Activated T-cell treated with anti-CD3 and anti-CD28 coated beads for 24 hours (primary cell): Measurements from ENCODE around the gene CLK1.
A peak's percentile ranks its signal among the peaks of the same experiment; 100 is the strongest.
"Not testable (repeated sequence)": the region's sequence is repeated elsewhere in the genome, so short reads cannot be mapped to it uniquely, and the experiment has no call there.

Experiments used
- DNase-seq: peaks from one replicate; pipeline ENCODE4 v3.0.0-alpha.2; 2020; ENCODE audit warnings: low read depth

The CLK1 gene

GRCh38 chr2:200851398-200852248 is 12.8 kb downstream of the CLK1 start:
- DNase-seq, result no peak

DNA sequence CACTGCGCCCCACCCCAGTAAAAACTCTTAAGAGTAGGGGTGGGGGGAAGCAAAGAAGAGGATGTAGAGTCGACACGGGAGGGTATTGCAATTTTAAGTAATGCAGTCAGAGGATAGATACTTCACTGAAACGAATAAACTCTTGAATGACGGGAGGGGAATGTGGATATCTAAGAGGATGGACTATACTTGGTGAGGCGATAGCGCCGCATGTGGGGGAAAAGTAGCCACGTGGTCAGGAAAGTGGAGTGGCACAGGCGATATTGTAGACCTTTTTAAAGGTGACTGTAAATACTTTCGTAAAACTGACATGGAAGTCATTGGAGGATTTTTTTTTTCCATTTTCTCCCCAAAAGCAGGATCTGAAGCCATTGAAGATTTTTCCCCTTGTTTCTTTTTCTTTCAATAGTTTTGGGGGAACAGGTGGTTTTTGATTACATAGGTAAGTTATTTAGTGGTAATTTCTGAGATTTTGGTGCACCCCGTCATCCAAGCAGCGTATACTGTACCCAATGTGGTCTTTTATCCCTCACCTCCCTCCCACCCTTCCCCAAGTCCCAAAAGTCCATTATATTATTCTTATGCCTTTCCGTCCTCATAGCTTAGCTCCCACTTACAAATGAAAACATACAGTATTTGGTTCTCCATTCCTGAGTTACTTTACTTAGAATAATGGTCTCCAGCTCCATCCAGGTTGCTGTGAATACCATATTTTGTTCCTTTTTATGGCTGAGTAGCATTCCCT is 13.8 kb downstream of the CLK1 start:
- DNase-seq, result no peak

GRCh38 chr2:200847939-200848338 is 16.5 kb downstream of the CLK1 start:
- DNase-seq, result no peak

DNA sequence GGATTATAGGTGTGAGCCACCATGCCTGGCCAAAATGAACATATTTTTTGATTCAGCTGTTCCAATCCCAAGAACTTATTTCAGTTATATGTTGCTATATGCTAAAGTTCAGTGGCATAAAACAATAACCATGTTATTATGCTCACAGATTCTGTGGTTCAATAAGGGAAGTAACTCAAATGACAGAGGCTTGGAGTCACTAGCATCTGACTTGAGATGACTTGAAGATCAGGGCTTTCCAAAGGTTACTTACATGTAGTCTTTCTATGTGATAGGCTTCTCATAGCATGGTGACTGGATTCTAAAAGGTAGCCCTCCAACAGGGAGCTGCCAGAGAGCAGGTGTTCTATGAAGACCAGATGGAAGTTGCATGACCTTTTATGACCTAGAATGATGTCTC is 17.2 kb downstream of the CLK1 start:
- DNase-seq, result no peak

GRCh38 chr2:200845669-200846325 is 18.7 kb downstream of the CLK1 start:
- no peak for DNase-seq

GRCh38 chr2:200845194-200845593 is 19.3 kb downstream of the CLK1 start:
- DNase-seq, result no peak

- DNase-seq, result no peak
These were observed 20.2 kb downstream of the CLK1 start for GRCh38 chr2:200843993-200844948.

DNA sequence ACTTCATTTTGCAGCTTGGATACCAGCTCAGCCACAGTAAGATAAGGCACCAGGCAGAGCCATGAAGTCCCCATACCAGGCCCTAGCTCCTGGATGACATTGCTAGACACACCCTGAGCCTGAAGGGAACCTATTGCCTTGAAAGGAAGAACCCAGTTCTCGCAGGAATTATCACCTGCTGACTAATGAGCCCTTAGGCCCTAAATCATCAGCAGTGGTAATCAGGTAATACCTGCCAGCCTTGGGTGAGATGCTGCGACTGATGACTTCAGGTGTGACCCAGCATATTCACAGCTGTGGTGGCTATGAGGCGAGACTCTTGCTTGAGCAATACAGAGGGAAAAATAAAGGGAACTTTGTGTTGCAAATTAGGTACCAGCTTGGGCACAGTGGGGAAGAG is 24.9 kb downstream of the CLK1 start:
- DNase-seq, result no peak

DNA sequence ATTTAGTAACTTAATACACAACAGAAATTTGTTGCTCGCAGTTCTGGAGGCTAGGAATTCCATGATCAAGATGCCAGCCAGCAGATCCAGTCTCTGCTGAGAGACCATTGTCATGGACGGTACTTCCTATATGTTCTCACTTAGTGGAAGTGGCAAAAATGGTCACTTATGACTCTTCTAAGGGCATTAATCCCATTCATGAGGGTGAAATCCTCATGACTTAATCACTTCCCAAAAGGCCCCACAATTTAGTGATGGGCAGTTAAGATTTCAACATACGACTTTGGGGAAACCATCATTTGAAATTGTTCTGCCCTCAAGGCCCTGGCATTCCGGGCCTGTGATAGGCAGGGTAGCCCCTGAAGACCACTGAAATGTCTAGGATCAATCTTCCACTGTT is 29.8 kb downstream of the CLK1 start:
- no peak for DNase-seq

DNA sequence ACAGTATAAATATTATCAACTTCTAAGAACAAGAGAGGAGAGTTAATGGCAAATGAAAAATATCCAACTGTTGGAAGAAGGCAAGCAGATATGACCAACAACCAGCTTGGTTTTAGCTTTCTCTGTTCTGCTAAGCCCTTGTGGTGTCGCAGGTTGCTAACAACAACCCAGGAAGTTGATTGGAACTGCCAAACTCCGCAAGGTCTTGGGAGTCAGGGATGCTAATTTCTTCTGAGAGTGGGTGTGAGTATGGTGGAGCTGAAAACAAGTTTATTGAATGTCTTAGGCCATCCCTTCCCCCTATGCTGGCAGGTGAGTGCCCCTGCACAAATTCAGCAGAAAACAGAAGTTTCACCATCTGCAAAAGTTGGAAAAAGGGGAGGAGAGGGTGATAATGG is 35.2 kb downstream of the CLK1 start:
- no peak for DNase-seq

DNA sequence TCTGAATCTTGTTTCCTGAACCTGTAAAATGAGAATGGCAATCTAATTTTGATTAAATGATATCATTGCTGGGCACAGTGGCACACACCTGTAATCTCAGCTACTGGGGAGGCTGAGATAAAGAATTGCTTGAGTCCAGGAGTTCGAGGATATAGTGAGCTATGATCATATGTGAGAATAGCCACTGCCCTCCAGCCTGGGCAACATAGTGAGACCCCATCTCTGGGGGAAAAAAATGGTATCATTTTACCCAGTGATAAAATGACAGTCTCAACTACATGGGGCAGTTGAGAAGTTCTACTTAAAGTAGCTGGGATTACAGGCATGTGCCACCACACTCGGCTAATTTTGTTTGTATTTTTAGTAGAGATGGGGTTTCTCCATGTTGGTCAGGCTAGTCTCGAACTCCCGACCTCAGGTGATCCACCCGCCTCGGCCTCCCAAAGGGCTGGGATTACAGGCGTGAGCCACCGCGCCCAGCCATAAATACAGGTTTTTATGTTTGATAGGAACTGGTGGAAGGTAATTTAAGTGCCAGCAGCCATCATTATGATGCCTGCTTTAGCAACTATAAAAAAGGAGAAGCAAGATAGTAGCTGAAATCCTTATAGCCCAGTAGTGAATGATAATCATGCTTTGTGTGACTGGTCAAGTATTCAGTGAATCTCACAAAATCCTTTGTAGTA is 35.7 kb downstream of the CLK1 start:
- no peak for DNase-seq

GRCh38 chr2:200828104-200828503 is 36.4 kb downstream of the CLK1 start:
- DNase-seq, result no peak

DNA sequence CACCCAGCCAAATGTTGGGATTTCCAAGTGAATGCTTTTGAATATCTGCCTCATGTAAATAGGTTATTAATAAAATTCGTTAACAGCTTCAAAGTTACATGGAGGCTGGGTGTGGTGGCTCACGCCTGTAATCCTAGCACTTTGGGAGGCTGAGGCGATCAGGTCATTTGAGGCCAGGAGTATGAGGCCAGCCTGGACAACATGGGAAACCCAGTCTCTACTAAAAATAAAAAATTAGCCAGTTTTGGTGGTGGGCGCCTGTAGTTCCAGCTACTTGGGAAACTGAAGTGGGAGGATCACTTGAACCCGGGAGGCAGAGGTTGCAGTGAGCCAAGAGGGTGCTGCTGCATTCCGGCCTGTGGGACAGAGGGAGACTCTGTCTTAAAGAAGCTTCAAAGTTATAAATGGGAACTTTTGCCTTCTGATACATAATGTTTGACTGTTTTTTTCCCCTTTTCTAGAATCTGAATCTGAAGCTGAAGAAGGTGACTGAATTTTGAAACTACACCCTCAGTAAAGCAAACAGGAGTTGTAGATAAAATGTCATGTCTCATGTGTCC is 42.7 kb downstream of the CLK1 start:
- DNase-seq, result no peak

DNA sequence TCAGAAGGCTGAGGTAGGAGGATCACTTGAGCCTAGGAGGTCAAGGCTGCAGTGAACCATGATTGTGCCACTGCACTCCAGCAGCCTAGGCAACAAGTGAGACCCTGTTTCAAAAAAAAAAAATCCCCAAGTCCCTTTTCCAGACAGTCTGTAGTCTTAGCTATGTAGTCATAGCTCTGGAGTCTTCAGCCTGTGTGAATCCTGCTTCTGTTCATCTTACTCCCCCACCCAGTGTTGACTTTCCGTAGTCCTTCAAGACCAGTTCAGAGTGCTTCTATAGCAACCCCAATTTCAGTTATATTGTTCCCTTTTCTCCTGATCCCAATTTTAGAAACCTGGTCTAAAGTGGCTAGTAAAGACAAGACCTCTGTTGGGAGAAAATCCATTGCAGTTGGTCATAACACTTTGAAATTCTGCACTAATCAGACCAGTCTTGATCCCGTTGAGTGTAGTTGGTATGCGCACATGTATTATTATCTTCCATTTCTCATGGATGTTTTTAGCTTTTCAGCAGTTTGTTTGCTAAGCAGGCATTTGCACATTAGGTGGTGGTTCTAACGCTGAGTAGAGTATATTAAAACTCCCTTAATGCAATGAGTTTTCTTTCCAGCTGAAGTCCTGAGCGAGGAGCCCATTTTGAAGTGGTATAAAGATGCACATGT is 43.8 kb downstream of the CLK1 start:
- no peak for DNase-seq

DNA sequence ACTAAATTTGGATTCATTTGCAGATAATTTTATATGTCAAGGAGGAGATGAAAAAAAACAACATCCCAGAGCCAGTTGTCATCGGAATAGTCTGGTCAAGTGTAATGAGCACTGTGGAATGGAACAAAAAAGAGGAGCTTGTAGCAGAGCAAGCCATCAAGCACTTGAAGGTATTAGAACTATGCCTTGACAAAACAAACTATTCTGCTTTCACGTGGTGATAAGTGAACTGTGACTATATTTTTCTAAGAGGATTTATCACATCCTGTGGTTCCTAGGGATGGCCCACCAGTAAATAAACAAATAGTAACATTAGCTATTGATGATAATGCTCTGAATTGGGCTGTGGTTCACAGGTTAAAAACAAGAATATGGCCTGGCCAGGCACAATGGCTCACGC is 45.7 kb downstream of the CLK1 start:
- DNase-seq, result not testable (repeated sequence)

DNA sequence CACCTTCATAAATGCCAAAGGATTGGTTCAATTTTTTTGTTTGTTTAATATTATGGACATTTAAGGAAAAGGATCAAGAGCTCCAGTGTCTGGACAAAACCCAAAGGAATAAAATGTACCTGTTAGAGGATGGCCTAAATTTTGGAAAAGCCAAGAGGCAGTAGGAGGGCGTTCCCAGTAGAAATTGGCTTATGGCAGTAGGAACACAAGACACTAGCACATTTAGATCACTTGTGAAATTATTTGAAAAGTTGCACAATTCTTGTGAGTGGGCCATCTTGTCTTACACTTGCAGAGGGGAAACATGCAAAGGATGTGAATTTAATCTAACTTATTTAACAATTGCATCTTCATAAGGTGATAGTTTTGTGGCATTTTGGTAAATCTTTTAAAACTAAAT is 49.5 kb downstream of the CLK1 start:
- DNase-seq, result no peak

DNA sequence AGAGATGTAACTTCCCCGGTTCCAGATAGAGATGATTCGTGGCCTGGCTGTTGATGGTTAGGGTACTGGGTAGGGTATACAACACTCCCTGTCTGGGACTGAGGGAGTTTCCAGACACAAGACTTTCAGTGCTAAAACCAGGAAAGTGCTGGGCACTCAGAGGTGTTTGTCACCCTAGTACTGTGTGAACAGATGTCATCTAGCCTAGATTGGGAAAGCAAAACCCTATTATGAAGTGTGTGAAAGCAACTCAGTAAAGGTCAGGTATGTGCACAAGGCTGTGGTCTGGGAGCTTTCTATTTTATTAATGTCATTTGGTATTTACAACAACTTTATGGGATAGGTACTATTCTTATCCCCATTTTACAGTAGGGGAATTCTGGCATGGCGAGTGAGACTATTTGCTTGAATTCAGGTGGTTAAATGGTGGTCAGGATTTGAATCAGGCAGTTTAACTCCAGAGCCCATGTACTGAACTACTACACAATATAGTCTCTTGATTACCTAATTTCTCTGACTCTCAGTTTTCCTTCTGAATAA is 50.1 kb downstream of the CLK1 start:
- DNase-seq, result peak; percentile 9

DNA sequence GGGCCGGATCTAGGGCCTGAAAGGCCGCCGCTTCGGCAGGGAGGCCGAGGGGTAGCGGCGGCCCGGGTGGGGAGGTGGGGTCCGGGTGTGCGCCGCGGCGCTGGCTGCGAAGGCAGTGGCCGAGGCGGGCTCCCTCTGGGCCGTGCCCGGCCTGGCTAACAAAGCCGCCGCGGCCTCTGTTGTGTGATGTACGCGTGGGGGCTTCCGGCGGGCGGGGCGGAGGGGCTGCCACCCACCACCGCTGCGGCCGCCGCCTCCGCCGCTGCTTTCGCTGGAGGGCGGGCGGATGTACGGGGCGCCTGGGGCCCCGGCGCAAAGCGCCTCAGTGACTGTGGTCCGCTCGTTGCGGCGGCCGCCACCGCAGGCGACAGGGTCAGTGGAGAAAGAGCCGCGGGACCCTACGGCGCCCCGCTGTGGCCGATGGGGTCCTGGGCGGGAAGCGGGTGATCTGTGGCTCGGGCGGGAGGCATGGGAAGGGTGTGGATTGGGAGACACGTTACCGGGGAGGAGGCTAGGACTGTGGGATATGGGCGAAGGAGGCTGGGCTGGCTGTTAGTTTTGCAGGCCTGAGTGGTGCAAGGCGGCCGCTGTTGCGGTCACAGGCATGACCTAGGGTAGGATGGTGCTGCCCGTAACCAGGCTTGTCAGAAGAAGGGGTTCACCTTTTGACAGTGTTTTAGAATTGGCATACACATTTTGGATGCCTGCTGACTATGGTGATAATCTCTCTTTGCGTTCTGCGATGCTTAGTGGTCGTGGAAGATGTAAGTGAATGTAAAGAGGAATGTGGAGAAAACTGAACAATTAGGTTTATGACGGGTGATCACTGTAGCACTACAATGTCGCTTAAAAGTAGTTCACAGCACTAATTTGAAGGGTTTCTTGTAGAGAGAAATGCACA is 52.1 kb downstream of the CLK1 start:
- peak; percentile 45 for DNase-seq
